OCI-LY1 (cell line): ENCODE results near the gene FBXW8.

Experiments used
- EZH2 ChIP-seq: fragments of 200-600 bp; sonication (generic), shearing (Covaris generic); IDR thresholded peaks from 2 replicates; pipeline ENCODE4 v1.8.0; 2017; ENCODE audit warnings: borderline replicate concordance, mixed run types, mild to moderate bottlenecking, antibody characterized with exemption, low read length, moderate library complexity, mixed read lengths
- TF ChIP-seq, protein P1 (sequence below): fragments of 200-600 bp; sonication (generic), shearing (Covaris generic); IDR thresholded peaks from 2 replicates; pipeline ENCODE4 v1.5.1; 2017; ENCODE audit warnings: mild to moderate bottlenecking, antibody characterized with exemption, low read length, moderate library complexity, mixed read lengths

- TF ChIP-seq, protein P1, sequence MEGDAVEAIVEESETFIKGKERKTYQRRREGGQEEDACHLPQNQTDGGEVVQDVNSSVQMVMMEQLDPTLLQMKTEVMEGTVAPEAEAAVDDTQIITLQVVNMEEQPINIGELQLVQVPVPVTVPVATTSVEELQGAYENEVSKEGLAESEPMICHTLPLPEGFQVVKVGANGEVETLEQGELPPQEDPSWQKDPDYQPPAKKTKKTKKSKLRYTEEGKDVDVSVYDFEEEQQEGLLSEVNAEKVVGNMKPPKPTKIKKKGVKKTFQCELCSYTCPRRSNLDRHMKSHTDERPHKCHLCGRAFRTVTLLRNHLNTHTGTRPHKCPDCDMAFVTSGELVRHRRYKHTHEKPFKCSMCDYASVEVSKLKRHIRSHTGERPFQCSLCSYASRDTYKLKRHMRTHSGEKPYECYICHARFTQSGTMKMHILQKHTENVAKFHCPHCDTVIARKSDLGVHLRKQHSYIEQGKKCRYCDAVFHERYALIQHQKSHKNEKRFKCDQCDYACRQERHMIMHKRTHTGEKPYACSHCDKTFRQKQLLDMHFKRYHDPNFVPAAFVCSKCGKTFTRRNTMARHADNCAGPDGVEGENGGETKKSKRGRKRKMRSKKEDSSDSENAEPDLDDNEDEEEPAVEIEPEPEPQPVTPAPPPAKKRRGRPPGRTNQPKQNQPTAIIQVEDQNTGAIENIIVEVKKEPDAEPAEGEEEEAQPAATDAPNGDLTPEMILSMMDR, result no peak
- TF ChIP-seq EZH2, result no peak
These were observed 72.2 kb downstream of the FBXW8 start for GRCh38 chr12:116982791-116983411.
